Astrocyte (in vitro differentiated cells and primary cell): ENCODE measurements around the gene MLIP. TPM values are rescaled to one million over a fixed set of nuclear protein-coding genes. Genes with fewer than 3 reads are reported as not detected.

Experiments used
- DNase-seq: peaks from one replicate; pipeline ENCODE4 v3.0.0-alpha.2; 2010; ENCODE audit warnings: low read depth
- FAIRE-seq: peaks from 2 replicates; lab custom pipeline; 2011; peaks lifted over from hg19 to GRCh38; lab: Jason Lieb, UNC
- H2AFZ ChIP-seq: 2 replicates; pipeline ENCODE4 v1.6.0; 2012; ENCODE audit warnings: low read depth, low read length, inconsistent platforms
- H3K27ac ChIP-seq: 2 replicates; pipeline ENCODE4 v1.5.1; 2011; ENCODE audit warnings: low read depth, low read length, inconsistent platforms
- H3K27me3 ChIP-seq: 2 replicates; pipeline ENCODE4 v1.6.0; 2011; ENCODE audit warnings: low read length, inconsistent platforms; ENCODE audit not compliant: insufficient read depth
- H3K36me3 ChIP-seq: 2 replicates; pipeline ENCODE4 v1.5.1; 2011; ENCODE audit warnings: low read length, inconsistent platforms; ENCODE audit not compliant: insufficient read depth
- H3K4me1 ChIP-seq: 2 replicates; pipeline ENCODE4 v1.5.1; 2011; ENCODE audit warnings: low read length, inconsistent platforms; ENCODE audit not compliant: insufficient read depth
- H3K4me2 ChIP-seq: 2 replicates; pipeline ENCODE4 v1.6.0; 2012; ENCODE audit warnings: low read length, inconsistent platforms
- H3K4me3 ChIP-seq: 2 replicates; pipeline ENCODE4 v1.5.1; 2011; ENCODE audit warnings: low read depth, mild to moderate bottlenecking, low read length, inconsistent platforms; ENCODE audit not compliant: insufficient read depth
- H3K79me2 ChIP-seq: 2 replicates; pipeline ENCODE4 v1.6.0; 2012; ENCODE audit warnings: mild to moderate bottlenecking, low read length, inconsistent platforms; ENCODE audit not compliant: insufficient read depth
- H3K9ac ChIP-seq: 2 replicates; pipeline ENCODE4 v1.6.0; 2012; ENCODE audit warnings: mild to moderate bottlenecking, low read length, inconsistent platforms
- H3K9me3 ChIP-seq: 2 replicates; pipeline ENCODE4 v1.5.1; 2012; ENCODE audit warnings: low read depth, mild to moderate bottlenecking, low read length, inconsistent platforms; ENCODE audit not compliant: insufficient read depth
- H4K20me1 ChIP-seq: 2 replicates; pipeline ENCODE4 v1.6.0; 2012; ENCODE audit warnings: low read length, inconsistent platforms; ENCODE audit not compliant: insufficient read depth
- H3K27ac Mint-ChIP-seq: one replicate; pipeline ENCODE4 v1.8.0; 2021; ENCODE audit warnings: mild to moderate bottlenecking, mixed read lengths; ENCODE audit not compliant: unreplicated experiment
- H3K27me3 Mint-ChIP-seq: one replicate; pipeline ENCODE4 v1.8.0; 2021; ENCODE audit warnings: low read depth, mixed read lengths; ENCODE audit not compliant: unreplicated experiment
- H3K36me3 Mint-ChIP-seq: one replicate; pipeline ENCODE4 v1.8.0; 2021; ENCODE audit warnings: low read depth, mixed read lengths; ENCODE audit not compliant: unreplicated experiment
- H3K4me1 Mint-ChIP-seq: one replicate; pipeline ENCODE4 v1.8.0; 2021; ENCODE audit warnings: low read depth, mixed read lengths; ENCODE audit not compliant: unreplicated experiment
- H3K4me3 Mint-ChIP-seq: one replicate; pipeline ENCODE4 v1.8.0; 2021; ENCODE audit warnings: mild to moderate bottlenecking, moderate library complexity, mixed read lengths; ENCODE audit not compliant: unreplicated experiment
- H3K9me3 Mint-ChIP-seq: one replicate; pipeline ENCODE4 v1.8.0; 2021; ENCODE audit warnings: mild to moderate bottlenecking, mixed read lengths; ENCODE audit not compliant: unreplicated experiment
- EZH2 ChIP-seq: IDR thresholded peaks from 2 replicates; pipeline ENCODE4 v1.6.1; 2012; ENCODE audit warnings: mild to moderate bottlenecking, low read length, inconsistent platforms; ENCODE audit not compliant: insufficient read depth
- total RNA-seq: library from RNA; stranded (reverse); gene quantifications from 2 replicates; pipeline ENCODE4 v1.2.1, GENCODE V29; 2021
- TF ChIP-seq, protein P1 (sequence below): IDR thresholded peaks from 2 replicates; pipeline ENCODE4 v1.5.1; 2011; ENCODE audit warnings: low read depth, mild to moderate bottlenecking, inconsistent platforms, low read length, moderate library complexity; ENCODE audit not compliant: insufficient read depth

The MLIP gene
- total RNA-seq, 1 donor from 2014 or later = not detected

DNA sequence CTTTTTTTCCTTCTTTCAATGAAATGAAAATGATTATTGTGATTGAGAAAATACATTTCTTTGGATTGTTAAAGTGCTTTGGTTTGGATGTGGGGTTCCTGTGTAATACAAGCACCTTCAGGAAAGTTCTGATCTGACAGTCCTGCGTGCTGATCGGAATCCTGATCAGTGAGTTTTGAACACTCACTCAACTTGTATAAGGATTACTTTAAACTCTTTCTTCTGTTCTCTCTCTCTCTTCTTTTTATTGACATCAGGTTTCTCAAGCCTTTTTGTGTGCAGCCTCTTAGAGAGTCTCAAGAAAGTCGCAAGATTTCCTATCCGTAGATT lies 197.7 kb downstream of the MLIP start:
- no peaks in the 10 kb centered on the region for H3K36me3 ChIP-seq
- no peak overlapping the region for H3K27ac ChIP-seq
- no peaks in the 10 kb centered on the region for H3K79me2 ChIP-seq
- H3K9ac ChIP-seq = no peak overlapping the region
- no peaks in the 10 kb centered on the region for H4K20me1 ChIP-seq
- no peaks in the 10 kb centered on the region for H3K36me3 Mint-ChIP-seq
- no peak overlapping the region for H3K27ac Mint-ChIP-seq
- no peaks in the 10 kb centered on the region for H3K9me3 ChIP-seq
- H3K27me3 Mint-ChIP-seq = no peaks in the 10 kb centered on the region
- no peaks in the 10 kb centered on the region for H3K27me3 ChIP-seq
- DNase-seq (no peak), FAIRE-seq (no peak)
- no peaks in the 10 kb centered on the region for H3K4me1 Mint-ChIP-seq
- H3K4me3 ChIP-seq = no peak overlapping the region
- no peak overlapping the region for H2AFZ ChIP-seq
- H3K4me2 ChIP-seq = no peak overlapping the region
- no peaks in the 10 kb centered on the region for H3K4me1 ChIP-seq
- no peaks in the 10 kb centered on the region for H3K9me3 Mint-ChIP-seq
- TF ChIP-seq, protein P1, sequence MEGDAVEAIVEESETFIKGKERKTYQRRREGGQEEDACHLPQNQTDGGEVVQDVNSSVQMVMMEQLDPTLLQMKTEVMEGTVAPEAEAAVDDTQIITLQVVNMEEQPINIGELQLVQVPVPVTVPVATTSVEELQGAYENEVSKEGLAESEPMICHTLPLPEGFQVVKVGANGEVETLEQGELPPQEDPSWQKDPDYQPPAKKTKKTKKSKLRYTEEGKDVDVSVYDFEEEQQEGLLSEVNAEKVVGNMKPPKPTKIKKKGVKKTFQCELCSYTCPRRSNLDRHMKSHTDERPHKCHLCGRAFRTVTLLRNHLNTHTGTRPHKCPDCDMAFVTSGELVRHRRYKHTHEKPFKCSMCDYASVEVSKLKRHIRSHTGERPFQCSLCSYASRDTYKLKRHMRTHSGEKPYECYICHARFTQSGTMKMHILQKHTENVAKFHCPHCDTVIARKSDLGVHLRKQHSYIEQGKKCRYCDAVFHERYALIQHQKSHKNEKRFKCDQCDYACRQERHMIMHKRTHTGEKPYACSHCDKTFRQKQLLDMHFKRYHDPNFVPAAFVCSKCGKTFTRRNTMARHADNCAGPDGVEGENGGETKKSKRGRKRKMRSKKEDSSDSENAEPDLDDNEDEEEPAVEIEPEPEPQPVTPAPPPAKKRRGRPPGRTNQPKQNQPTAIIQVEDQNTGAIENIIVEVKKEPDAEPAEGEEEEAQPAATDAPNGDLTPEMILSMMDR = no peak
- TF ChIP-seq EZH2 = no peak
- H3K4me3 Mint-ChIP-seq = no peak overlapping the region

DNA sequence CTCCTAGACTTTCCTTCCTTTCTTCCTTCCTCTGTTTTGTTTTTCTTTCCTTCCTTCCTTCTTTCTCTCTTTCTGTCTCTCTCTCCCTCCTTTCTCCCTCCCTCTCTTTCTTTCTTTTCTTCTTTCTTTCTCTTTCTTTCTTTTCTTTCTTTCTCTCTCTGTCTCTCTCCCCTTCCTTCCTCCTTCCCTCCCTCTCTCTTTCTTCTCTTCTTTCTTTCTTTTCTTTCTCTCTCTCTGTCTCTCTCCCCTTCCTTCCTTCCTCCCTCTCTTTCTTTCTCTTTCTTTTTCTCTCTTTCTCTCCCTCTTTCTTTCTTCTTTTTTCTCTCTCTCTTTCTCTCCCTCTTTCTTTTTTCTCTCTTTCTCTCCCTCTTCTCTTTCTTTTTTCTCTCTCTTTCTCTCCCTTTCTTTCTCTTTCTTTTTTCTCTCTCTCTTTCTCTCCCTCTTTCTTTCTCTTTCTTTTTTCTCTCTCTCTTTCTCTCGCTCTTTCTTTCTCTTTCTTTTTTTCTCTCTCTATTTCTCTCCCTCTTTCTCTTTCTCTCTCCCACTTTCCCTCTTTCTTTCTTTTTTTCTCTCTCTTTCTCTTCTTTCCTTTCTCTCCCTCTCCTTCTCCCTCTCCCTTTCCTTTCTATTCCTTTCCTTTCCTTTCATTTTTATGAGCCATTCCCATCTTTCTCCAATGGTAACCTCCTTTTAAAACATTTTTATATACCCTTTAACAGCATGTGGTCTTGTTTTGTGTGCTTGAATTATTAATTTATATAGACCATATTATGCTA lies 199.3 kb downstream of the MLIP start:
- Histone ChIP-seq H3K27me3 (no peaks in the 10 kb centered on the region), H4K20me1 (no peaks in the 10 kb centered on the region), H3K27ac (no peak overlapping the region), H3K4me1 (no peaks in the 10 kb centered on the region), H3K9ac (no peak overlapping the region), H2AFZ (no peak overlapping the region), H3K79me2 (no peaks in the 10 kb centered on the region), H3K4me2 (no peak overlapping the region), H3K4me3 (no peak overlapping the region), H3K9me3 (no peaks in the 10 kb centered on the region), H3K36me3 (no peaks in the 10 kb centered on the region)
- TF ChIP-seq, protein P1 = no peak
- Mint-ChIP-seq H3K27ac (no peak overlapping the region), H3K9me3 (no peaks in the 10 kb centered on the region), H3K4me1 (no peaks in the 10 kb centered on the region), H3K27me3 (no peaks in the 10 kb centered on the region), H3K36me3 (no peaks in the 10 kb centered on the region), H3K4me3 (no peak overlapping the region)
- DNase-seq (no peak), FAIRE-seq (no peak)

DNA sequence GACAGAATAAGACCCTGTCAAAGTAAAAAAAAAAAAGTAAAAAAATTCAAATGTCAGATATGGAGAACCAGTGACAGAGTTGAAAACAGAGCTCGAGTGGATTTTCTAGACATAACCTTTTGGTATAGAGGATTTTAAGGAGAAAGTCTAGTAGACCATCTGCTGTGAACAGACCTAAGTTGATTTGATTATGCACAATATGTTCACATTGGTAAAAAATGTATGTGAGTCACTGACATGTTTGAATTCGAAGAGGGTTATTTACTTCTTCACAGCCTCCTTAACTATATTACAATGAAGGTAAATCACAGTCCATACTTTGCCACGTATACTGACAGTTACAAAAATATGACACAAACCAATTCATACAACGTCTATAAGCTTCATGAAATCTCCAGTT lies 204.4 kb downstream of the MLIP start:
- H3K27me3 Mint-ChIP-seq = no peaks in the 10 kb centered on the region

More for the DNA sequence above, 204.4 kb downstream of the MLIP start:
- Histone ChIP-seq H3K9me3 (no peaks in the 10 kb centered on the region), H4K20me1 (no peaks in the 10 kb centered on the region), H3K4me2 (no peak overlapping the region), H3K27ac (no peak overlapping the region), H3K4me3 (no peak overlapping the region), H3K4me1 (no peaks in the 10 kb centered on the region), H2AFZ (no peak overlapping the region), H3K79me2 (no peaks in the 10 kb centered on the region), H3K36me3 (no peaks in the 10 kb centered on the region), H3K9ac (no peak overlapping the region), H3K27me3 (no peaks in the 10 kb centered on the region)
- FAIRE-seq = no peak
- no peak for DNase-seq
- no peak overlapping the region for H3K4me3 Mint-ChIP-seq
- H3K27ac Mint-ChIP-seq = no peak overlapping the region
- H3K4me1 Mint-ChIP-seq = no peaks in the 10 kb centered on the region
- H3K36me3 Mint-ChIP-seq = no peaks in the 10 kb centered on the region
- TF ChIP-seq, protein P1 = no peak
- TF ChIP-seq EZH2 = no peak
- H3K9me3 Mint-ChIP-seq = no peaks in the 10 kb centered on the region
